Hematopoietic multipotent progenitor cell treated with erythropoietin and hydrocortisone succinate and interleukin-3 and kit ligand, for 4 days (in vitro differentiated cells): Measurements from ENCODE around the gene PTPRE.
A peak's percentile ranks its signal among the peaks of the same experiment; 100 is the strongest.
"Not testable (repeated sequence)": the region's sequence is repeated elsewhere in the genome, so short reads cannot be mapped to it uniquely, and the experiment has no call there.

Source experiments
- DNase-seq: peaks from one replicate; pipeline ENCODE4 v3.0.0-alpha.2; 2015

PTPRE gene

GRCh38 chr10:128081222-128081621 is 174.3 kb downstream of the PTPRE start:
- DNase-seq = no peak

DNA sequence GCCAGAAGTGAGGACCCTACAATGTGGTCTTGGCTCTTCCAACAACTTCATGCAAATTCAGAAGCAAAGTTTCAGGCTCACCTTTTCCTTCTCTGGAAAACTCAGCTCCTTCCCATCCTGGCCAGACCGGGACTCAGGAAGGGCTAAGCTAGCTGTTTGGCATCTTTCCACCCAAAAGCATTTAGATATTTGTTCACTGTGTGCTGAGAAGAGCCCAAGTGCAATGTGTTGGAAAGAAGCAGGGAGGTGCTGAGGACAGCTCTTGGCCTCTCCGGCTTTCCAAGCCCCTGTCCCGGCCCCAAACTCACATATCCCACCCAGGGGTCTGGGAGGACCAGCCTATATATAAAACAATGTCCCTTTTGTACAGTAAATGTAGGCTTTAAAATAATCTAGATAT is 174.8 kb downstream of the PTPRE start:
- no peak for DNase-seq

GRCh38 chr10:128083191-128083895 is 176.4 kb downstream of the PTPRE start:
- DNase-seq = no peak

DNA sequence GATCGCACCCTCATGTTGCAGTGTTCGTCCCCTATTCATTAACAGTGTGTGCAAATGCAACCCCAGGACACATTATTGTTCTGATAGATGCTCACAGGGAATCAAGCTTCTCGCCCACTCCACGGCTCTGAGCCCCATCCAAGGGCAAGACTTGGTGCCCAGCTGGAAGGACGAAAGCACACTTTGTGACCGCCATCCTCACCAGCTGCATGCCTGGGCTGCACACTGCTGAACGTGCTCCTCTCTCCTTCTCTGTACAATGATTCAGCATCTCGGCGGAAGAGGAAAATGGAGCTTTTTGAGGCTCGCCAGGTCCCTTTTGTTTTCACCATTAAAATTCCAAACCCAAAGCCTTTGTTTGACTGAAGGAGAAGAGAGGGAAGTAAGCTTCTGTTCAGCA is 177.5 kb downstream of the PTPRE start:
- DNase-seq = no peak

DNA sequence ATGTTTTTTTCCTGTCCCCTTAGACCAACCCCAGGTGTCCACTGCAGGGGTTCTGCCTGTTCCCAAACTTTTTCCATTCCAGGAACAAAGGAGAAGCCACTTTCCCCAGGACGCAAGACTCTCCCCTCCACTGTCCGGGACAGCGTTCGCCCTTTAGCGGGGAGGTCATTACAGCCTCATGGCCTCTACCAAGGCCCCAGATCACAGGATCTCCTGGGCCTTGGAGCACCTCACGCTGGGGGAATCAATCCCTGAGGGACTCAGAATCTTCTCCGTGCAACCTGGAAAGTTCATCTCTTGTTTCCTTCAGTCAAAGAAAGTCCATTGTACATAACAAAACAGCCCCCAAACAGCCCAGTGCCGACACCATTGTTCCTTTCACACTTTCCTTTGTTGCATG is 178.1 kb downstream of the PTPRE start:
- DNase-seq = no peak

GRCh38 chr10:128086003-128086863 is 179.3 kb downstream of the PTPRE start:
- no peak for DNase-seq

GRCh38 chr10:128087146-128087883 is 180.4 kb downstream of the PTPRE start:
- DNase-seq = no peak

DNA sequence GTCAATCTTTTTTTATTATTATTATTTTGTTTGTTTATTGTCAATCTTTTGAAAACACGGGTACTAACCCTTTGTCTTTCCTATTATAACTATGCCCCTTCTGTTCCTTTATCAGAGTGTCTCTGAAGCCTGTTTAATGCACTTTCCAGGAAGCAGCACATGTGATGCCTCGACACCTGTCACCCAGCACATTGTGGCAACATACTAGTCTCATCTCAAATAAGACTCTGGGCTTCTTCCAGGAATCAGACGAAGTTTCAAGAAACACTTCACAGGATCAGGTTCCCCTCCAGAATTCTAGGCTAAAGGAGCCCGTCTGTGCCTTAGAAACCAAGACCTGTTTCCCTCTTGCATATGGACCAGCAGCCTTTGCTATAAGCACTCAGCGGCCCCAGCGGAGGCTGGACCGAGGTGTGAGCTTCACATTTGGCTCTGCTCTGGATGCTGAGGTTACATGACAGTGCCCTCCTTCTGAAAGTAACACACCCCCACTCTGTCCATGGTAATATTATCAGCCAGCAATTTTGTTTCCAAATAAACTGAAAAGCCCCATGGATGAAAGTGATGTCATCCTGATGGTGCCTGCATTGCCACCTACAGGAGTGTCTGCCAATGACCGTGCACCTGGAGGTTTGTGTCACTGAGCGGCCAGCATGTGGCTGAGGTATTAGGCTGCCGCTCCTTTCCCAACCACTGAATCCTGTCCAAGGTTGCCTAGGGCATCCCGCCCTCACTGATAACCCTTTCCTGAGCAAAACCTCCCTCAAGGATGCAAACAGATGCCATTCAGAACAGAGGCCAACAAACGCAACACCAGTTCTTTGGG is 181.2 kb downstream of the PTPRE start:
- peak; percentile 11 for DNase-seq

DNA sequence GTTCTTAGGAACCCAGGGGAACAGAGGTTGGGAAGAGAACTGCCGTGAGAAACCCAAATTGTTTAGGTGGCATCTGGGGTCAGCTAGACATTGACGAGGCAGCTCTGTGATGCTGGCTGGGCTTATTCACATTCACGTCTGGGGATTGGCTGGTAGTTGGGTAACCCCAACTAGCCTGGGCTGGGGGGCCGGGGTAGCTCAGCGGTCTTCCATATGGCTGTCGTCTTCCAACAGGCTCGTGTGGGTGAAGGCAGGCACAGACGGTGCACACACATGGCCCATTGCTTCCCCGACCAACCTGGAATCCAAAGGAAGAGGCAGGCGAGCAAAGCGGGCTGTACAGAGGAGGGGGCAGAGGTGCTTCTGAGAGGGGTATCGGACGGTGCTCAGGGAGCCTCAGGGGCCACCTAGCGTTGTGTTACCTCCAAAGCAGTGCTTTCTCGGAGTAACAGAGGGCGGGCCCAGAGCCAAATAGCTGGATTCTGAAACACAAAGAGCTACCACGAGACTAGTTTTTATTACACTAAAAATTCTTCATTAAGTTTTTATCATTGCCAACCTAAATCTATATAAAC is 184.8 kb downstream of the PTPRE start:
- DNase-seq = no peak

- no peak for DNase-seq
Observed at GRCh38 chr10:128092454-128092853, 185.6 kb downstream of the PTPRE start.

DNA sequence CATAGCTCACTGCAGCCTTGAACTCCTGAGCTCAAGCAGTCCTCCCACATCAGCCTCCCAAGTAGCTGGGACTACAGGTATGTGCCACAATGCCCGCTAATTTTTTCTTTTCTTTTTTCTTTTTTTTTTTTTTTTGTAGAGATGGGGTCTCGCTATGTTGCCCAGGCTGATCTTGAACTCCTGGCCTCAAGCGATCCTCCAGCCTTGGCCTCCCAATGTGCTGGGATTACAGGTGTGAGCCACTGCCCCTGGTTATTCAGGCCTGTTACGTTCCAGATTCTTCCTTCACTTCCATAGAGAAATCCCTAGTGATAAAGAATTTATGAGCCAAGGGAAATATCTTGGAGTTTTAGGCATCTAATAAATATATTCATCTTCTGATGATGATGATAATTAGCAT is 187.7 kb downstream of the PTPRE start:
- not testable (repeated sequence) for DNase-seq

DNA sequence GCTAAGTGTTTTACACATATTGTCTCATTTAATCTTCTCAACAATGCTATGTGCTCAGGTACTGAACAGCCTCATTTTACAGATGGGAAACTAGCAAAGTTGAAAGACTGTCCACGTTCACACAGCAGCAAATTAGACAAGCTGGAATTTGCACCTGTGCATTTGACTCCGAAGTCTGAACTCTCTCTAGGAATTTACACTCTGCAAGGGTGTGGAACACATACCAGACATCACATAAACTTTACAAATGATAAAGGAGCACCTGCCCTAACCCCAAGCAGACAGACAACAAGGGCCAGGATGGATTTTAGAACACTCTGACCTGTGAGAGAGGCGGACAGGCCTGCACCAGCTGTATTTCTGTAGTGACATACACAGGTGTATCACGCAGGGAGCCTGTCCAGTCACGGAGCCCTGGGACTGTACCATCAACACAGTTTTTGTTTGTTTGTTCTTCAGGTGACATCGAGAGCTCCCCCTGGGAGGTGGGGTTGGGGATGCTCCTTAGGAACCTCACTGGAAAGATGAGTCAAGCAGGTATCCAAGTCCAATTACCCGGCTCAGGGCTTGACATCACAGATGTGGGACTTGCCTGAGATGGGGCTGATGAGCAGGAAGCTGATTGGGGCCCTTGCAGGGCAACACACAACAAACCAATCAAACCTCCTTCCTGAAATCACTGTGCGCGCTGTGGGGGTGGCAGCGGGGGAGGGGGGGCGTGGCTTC is 188.3 kb downstream of the PTPRE start:
- DNase-seq = peak; percentile 17

DNA sequence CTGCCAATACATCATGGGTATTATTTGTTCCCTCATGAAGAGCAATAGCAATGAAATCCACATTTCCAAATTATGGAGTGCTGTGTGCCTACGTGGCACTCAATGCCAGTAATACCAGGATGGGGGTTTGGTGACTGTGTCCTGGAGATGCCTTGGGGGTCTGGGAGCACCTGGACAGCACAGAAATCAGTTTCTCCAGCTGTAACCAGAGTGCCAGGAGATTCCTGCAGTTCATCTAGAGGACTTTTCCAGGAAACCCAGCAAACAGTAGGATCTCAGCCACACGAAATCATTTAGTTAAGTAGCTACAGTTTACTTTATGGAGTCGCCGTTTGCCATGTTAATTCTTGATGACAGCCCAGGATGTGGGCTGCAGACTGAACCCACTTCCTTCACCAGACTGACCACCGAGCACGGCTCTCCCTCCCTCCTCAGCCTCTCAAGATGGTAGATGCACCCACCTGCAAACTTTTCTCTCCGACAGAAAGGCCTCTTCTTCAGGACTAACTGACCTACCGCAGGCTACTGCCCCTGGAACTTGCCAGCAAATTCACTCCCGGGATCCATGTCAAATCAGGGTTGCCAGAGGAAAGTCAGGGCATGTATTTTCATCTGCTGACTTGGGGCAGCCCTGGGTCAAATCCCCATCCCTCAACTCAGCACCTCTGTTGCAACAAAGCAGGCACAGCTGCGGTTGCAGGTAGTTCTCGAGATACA is 189.0 kb downstream of the PTPRE start:
- DNase-seq = peak; percentile 38

GRCh38 chr10:128096486-128097199 is 189.7 kb downstream of the PTPRE start:
- DNase-seq = no peak

DNA sequence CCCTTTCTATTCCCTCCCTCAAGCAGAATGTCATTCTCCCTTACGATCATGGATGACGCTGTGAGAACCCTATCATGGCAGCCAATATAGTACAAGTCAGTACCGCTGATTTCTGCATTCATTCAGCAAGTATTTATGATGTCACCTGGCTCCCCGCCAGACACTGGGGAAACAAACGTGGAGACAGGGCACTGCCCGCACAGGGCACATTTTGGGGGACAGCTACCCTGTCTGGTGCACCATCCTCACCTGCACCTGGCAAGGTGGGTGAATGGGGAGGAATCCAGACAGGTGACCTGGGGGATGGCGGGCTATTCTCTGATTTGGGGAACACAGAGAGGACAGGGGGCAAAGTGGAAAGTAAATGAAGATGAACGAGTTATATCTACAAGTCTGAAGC is 190.9 kb downstream of the PTPRE start:
- no peak for DNase-seq

- no peak for DNase-seq
Observed at GRCh38 chr10:128098631-128099030, 191.7 kb downstream of the PTPRE start.

- no peak for DNase-seq
Observed at GRCh38 chr10:128099901-128100300, 193.0 kb downstream of the PTPRE start.

GRCh38 chr10:128101901-128102300 is 195.0 kb downstream of the PTPRE start:
- no peak for DNase-seq

GRCh38 chr10:128102480-128103228 is 195.8 kb downstream of the PTPRE start:
- peak; percentile 10 for DNase-seq
